ENCODE results near the gene BMP8A.

- TF ChIP-seq, protein P1, sequence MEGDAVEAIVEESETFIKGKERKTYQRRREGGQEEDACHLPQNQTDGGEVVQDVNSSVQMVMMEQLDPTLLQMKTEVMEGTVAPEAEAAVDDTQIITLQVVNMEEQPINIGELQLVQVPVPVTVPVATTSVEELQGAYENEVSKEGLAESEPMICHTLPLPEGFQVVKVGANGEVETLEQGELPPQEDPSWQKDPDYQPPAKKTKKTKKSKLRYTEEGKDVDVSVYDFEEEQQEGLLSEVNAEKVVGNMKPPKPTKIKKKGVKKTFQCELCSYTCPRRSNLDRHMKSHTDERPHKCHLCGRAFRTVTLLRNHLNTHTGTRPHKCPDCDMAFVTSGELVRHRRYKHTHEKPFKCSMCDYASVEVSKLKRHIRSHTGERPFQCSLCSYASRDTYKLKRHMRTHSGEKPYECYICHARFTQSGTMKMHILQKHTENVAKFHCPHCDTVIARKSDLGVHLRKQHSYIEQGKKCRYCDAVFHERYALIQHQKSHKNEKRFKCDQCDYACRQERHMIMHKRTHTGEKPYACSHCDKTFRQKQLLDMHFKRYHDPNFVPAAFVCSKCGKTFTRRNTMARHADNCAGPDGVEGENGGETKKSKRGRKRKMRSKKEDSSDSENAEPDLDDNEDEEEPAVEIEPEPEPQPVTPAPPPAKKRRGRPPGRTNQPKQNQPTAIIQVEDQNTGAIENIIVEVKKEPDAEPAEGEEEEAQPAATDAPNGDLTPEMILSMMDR (IDR thresholded peaks at IDR 0.05): no peak
- TF ChIP-seq ZFX (IDR thresholded peaks at IDR 0.05; ENCODE audit: borderline replicate concordance): no peak
Observed at GRCh38 chr1:39446986-39447567, 44.4 kb upstream of the BMP8A start.

Measured in 22Rv1 (cell line).